ENCODE measurements around the gene FZR1.
"Not testable (repeated sequence)": the region's sequence is repeated elsewhere in the genome, so short reads cannot be mapped to it uniquely, and the experiment has no call there.

The FZR1 gene

DNA sequence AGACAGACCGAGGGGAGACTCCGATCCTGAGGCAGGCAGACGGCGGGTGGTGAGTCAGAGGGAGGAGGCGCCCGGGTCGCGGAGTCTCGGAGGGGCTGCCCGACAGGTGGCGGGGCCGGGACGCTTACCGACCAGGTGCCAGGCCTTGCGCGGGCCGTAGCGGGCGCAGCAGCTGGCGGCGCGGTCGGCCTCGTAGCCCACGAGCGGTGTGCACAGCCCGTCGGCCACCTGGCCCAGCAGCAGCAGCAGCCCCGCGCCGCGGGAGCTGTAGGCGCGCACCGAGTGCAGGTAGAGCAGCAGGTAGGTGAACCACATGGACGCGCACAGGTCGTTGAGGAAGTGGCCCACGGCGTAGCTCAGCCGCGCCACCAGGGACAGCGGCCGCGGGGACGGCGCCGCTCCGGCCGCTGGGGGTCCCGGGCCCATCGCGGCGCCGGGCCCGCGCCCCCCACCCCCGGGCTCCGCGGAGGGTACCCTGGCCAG, 50.9 kb downstream of the FZR1 start:
- no peak for DNase-seq (ENCODE audit: low spot score)
- TF ChIP-seq, protein P1, sequence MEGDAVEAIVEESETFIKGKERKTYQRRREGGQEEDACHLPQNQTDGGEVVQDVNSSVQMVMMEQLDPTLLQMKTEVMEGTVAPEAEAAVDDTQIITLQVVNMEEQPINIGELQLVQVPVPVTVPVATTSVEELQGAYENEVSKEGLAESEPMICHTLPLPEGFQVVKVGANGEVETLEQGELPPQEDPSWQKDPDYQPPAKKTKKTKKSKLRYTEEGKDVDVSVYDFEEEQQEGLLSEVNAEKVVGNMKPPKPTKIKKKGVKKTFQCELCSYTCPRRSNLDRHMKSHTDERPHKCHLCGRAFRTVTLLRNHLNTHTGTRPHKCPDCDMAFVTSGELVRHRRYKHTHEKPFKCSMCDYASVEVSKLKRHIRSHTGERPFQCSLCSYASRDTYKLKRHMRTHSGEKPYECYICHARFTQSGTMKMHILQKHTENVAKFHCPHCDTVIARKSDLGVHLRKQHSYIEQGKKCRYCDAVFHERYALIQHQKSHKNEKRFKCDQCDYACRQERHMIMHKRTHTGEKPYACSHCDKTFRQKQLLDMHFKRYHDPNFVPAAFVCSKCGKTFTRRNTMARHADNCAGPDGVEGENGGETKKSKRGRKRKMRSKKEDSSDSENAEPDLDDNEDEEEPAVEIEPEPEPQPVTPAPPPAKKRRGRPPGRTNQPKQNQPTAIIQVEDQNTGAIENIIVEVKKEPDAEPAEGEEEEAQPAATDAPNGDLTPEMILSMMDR (IDR thresholded peaks at IDR 0.05; ENCODE audit: extremely low read depth, insufficient read depth, missing control alignments) = no peak
- in situ Hi-C loops (cut with MboI; ENCODE audit: low pct_unique_long_range_greater_than_20kb, low sequenced_read_pairs, unreplicated experiment) = no loop called here

DNA sequence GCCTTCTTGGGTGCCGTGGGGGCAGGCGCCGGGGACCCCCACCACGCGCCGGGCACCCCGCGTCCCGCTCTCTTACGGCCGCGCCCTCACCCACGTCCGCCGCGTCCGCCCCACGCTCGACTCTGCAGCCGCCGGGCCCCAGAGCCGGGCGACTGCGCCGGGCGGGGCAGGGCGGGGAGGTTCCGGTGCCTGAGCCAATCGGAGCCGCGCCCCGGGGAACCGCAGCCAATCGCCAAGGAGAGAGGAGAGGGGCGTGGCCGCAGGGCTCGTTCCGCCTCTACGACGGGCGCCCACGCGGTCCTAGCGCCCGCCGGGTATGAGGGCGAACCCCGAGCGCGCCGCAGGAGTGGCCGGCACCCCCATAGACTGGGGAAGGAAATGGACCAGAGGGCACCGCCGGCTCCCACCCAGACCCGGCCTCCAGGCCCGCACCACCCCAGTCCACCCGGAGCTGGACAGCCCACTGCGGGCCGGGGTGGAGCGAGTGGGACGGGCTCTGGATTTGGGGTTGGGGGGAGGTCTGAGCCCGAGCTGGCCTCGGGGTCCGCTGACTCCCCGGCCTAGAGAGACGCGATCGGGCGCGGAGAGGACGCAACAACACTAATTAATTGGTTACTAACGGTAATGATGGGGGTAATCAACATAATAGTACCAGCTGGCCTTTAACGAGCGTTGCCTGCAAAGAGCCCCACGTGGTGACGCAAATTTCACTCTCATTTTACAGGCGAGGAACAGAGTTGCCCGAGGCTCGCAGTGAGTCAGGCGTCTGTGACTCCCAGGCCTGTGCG, 51.5 kb downstream of the FZR1 start, which contains the start of gene MFSD12:
TSS of gene MFSD12 (minus strand) at position 126 of the 788 bp plus-strand sequence. CDS start 183 bp downstream, outside the sequence.
- in situ Hi-C loops (cut with MboI; ENCODE audit: low pct_unique_long_range_greater_than_20kb, low sequenced_read_pairs, unreplicated experiment) = no loop called here
- TF ChIP-seq, protein P1 (IDR thresholded peaks at IDR 0.05; ENCODE audit: extremely low read depth, insufficient read depth, missing control alignments) = no peak
- peak; percentile 100 for DNase-seq (ENCODE audit: low spot score)

DNA sequence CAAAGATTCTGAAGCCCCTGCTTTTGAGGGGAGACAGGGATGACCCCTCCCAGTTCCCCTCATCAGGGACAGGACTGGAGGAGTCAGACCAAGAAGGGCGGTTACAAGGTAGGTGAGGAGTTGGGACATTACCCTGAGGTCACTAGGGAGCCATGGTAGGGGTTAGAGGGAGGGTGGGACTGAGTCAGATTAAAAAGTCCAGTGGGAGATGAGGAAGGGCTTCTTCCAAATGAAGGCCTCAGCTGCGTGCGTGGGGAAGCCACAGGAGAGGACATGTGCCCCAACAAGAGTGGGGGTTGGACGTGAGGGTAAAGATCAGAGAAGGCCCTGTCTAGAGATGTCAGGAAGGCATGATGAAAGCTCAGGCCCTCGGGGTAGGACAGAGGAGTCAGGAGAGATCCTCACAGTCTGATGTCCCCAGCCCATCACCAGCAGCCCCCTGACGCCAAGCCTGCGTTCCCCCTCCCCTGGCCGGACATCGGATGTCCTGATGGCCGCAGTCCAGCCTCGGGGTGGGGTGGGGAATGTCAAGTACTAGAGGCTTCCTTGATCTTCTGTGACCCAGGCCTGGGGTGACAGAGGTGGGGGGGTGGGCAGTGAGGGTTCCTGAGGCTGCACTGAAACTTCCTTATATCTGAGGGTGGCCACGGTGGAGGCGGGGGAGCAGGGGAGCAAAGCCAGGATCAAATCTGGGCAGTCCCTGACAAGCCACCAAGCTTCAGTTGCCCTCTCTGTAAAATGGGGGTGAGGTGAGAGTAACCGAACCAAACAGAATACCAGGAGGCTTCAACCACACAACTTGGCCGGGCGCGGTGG, 57.8 kb downstream of the FZR1 start:
- DNase-seq (ENCODE audit: low spot score) = no peak
- in situ Hi-C loops (cut with MboI; ENCODE audit: low pct_unique_long_range_greater_than_20kb, low sequenced_read_pairs, unreplicated experiment) = no loop called here
- TF ChIP-seq, protein P1 (IDR thresholded peaks at IDR 0.05; ENCODE audit: extremely low read depth, insufficient read depth, missing control alignments) = no peak

DNA sequence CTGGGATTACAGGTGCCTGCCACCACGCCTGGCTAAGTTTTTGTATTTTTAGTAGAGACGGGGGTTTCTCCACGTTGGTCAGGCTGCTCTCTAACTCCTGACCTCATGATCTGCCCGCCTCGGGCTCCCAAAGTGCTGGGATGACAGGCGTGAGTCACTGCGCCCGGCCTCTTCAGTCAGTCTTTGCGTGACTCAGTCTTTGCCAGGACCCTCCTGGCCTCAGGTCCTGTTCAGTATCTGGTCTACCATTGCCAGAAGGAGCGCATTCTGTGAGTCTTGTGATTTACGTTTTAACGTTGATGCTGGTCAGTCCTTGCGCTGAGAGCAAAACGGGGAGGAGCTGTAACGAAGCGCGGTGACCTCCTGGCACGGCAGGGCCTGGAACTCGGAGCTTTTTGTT, 59.0 kb downstream of the FZR1 start:
- DNase-seq (ENCODE audit: low spot score) = no peak
- in situ Hi-C loops (cut with MboI; ENCODE audit: low pct_unique_long_range_greater_than_20kb, low sequenced_read_pairs, unreplicated experiment) = no loop called here
- TF ChIP-seq, protein P1 (IDR thresholded peaks at IDR 0.05; ENCODE audit: extremely low read depth, insufficient read depth, missing control alignments) = no peak

DNA sequence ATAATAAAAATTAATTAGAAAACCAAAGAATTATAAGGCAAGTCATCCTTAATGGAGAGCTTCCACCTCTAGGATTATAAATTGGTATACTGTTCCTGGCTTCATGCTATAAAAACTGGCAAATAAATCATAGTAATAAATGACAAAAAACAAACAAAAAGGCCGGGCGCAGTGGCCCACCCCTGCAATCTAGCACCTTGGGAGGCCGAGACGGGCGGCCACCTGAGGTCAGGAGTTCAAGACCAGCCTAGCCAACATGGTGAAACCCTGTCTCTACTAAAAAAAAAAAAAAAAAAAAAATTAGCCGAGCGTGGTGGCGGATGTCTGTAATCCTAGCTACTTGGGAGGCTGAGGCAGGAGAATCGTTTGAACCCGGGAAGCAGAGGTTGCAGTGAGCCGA, 63.9 kb downstream of the FZR1 start:
- DNase-seq (ENCODE audit: low spot score); in situ Hi-C loops (cut with MboI; ENCODE audit: low pct_unique_long_range_greater_than_20kb, low sequenced_read_pairs, unreplicated experiment): not testable (repeated sequence)

DNA sequence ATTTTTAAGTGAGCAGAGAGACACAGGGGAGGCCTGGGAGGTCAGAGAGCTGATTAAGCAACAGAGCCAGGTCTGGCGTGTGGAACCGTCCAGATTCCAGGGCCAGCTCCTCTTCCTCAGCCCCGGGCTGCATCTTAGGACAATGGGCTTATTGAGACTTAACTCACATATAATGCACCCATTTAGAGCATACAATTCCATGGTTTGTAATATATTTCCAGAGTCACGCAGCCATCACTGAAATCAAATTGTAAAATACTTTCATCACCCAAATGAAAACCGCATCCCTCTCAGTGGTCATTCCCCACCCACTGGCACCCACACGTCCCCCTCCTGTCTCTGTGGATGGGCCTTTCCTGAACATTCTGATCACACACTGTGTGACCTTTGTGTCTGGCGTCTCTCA, 64.5 kb downstream of the FZR1 start:
- TF ChIP-seq, protein P1 (IDR thresholded peaks at IDR 0.05; ENCODE audit: extremely low read depth, insufficient read depth, missing control alignments) = no peak
- in situ Hi-C loops (cut with MboI; ENCODE audit: low pct_unique_long_range_greater_than_20kb, low sequenced_read_pairs, unreplicated experiment) = no loop called here
- no peak for DNase-seq (ENCODE audit: low spot score)
